DMS114 treated with DMSO at 0.1 percent for 48 hours (cell line): ENCODE measurements around the gene IL3.

Experiments
- DNase-seq: peaks from one replicate; lab custom pipeline; 2025; ENCODE audit not compliant: unreplicated experiment; lab: John Stamatoyannopoulos, UW

The IL3 gene

GRCh38 chr5:132072070-132072469 lies 11.6 kb downstream of the IL3 start:
- no peak for DNase-seq

- no peak for DNase-seq
These were observed 12.1 kb downstream of the IL3 start for GRCh38 chr5:132072528-132072927.

- no peak for DNase-seq
These were observed 13.0 kb downstream of the IL3 start, which contains the start of gene CSF2 for GRCh38 chr5:132073231-132074013. CSF2 (plus strand) TSS chr5:132073789; CDS start chr5:132073824, 35 bp downstream.

GRCh38 chr5:132074091-132074771 lies 13.8 kb downstream of the IL3 start:
- no peak for DNase-seq

- DNase-seq = no peak
These were observed 14.6 kb downstream of the IL3 start for GRCh38 chr5:132074772-132075718.

GRCh38 chr5:132075719-132076077 lies 15.2 kb downstream of the IL3 start:
- no peak for DNase-seq

- no peak for DNase-seq
These were observed 15.9 kb downstream of the IL3 start for GRCh38 chr5:132076202-132076830.

- no peak for DNase-seq
These were observed 16.5 kb downstream of the IL3 start for GRCh38 chr5:132076983-132077382.

GRCh38 chr5:132079081-132079480 lies 18.6 kb downstream of the IL3 start:
- no peak for DNase-seq

- no peak for DNase-seq
These were observed 19.2 kb downstream of the IL3 start for GRCh38 chr5:132079619-132080018.

- DNase-seq = no peak
These were observed 20.1 kb downstream of the IL3 start for GRCh38 chr5:132080595-132080994.

GRCh38 chr5:132081458-132081857 lies 21.0 kb downstream of the IL3 start:
- DNase-seq = no peak

- DNase-seq = no peak
These were observed 22.0 kb downstream of the IL3 start for GRCh38 chr5:132082329-132083023.

GRCh38 chr5:132083071-132083678 lies 22.7 kb downstream of the IL3 start:
- DNase-seq = no peak

GRCh38 chr5:132085686-132086085 lies 25.2 kb downstream of the IL3 start:
- DNase-seq = no peak

GRCh38 chr5:132086277-132086794 lies 25.9 kb downstream of the IL3 start:
- no peak for DNase-seq

- no peak for DNase-seq
These were observed 26.7 kb downstream of the IL3 start for GRCh38 chr5:132087176-132087575.

- no peak for DNase-seq
These were observed 27.2 kb downstream of the IL3 start for GRCh38 chr5:132087661-132088060.

GRCh38 chr5:132089363-132089762 lies 28.9 kb downstream of the IL3 start:
- no peak for DNase-seq

GRCh38 chr5:132090107-132090506 lies 29.7 kb downstream of the IL3 start:
- no peak for DNase-seq
